ENCODE measurements around the gene ASTL.

The ASTL gene

GRCh38 chr2:96082211-96083063 lies 55.9 kb downstream of the ASTL start:
- intact Hi-C loops (cut with micrococcal nuclease) = no loop called here
- H3K9me3 Mint-ChIP-seq = no peaks in the 10 kb centered on the region
- no peak overlapping the region for H3K4me3 Mint-ChIP-seq
- H3K4me1 Mint-ChIP-seq (ENCODE audit: low read depth) = peaks cover 33% of the 10 kb centered on the region
- H3K36me3 Mint-ChIP-seq (ENCODE audit: low read depth) = no peaks in the 10 kb centered on the region
- H3K27ac Mint-ChIP-seq = peak overlapping the region; percentile 67
- peaks cover 14% of the 10 kb centered on the region for H3K27me3 Mint-ChIP-seq

GRCh38 chr2:96081042-96081441 lies 57.3 kb downstream of the ASTL start:
- Mint-ChIP-seq H3K4me3 (no peak overlapping the region), H3K9me3 (no peaks in the 10 kb centered on the region), H3K36me3 (ENCODE audit: low read depth) (no peaks in the 10 kb centered on the region), H3K4me1 (ENCODE audit: low read depth) (peaks cover 33% of the 10 kb centered on the region), H3K27me3 (peaks cover 18% of the 10 kb centered on the region), H3K27ac (no peak overlapping the region)
- intact Hi-C loops (cut with micrococcal nuclease) = no loop called here

- no peak overlapping the region for H3K27ac Mint-ChIP-seq
- H3K27me3 Mint-ChIP-seq = peaks cover 36% of the 10 kb centered on the region
- intact Hi-C loops (cut with micrococcal nuclease) = no loop called here
- H3K4me1 Mint-ChIP-seq (ENCODE audit: low read depth) = no peaks in the 10 kb centered on the region
- H3K36me3 Mint-ChIP-seq (ENCODE audit: low read depth) = no peaks in the 10 kb centered on the region
- no peaks in the 10 kb centered on the region for H3K9me3 Mint-ChIP-seq
- H3K4me3 Mint-ChIP-seq = no peak overlapping the region
Measured at GRCh38 chr2:96075199-96075771, 63.0 kb downstream of the ASTL start.

GRCh38 chr2:96074156-96074555 lies 64.1 kb downstream of the ASTL start:
- no peaks in the 10 kb centered on the region for H3K4me1 Mint-ChIP-seq (ENCODE audit: low read depth)
- H3K9me3 Mint-ChIP-seq = no peaks in the 10 kb centered on the region
- no peak overlapping the region for H3K4me3 Mint-ChIP-seq

GRCh38 chr2:96073170-96073775 lies 65.0 kb downstream of the ASTL start:
- Mint-ChIP-seq H3K27me3 (peaks cover 31% of the 10 kb centered on the region), H3K36me3 (ENCODE audit: low read depth) (no peaks in the 10 kb centered on the region), H3K4me1 (ENCODE audit: low read depth) (no peaks in the 10 kb centered on the region), H3K4me3 (no peak overlapping the region), H3K9me3 (no peaks in the 10 kb centered on the region), H3K27ac (no peak overlapping the region)
- intact Hi-C loops (cut with micrococcal nuclease) = no loop called here

More at GRCh38 chr2:96074156-96074555, 64.1 kb downstream of the ASTL start:
- H3K36me3 Mint-ChIP-seq (ENCODE audit: low read depth) = no peaks in the 10 kb centered on the region
- no peak overlapping the region for H3K27ac Mint-ChIP-seq
- H3K27me3 Mint-ChIP-seq = peaks cover 33% of the 10 kb centered on the region
- intact Hi-C loops (cut with micrococcal nuclease) = no loop called here

All from dendritic cell treated with granulocyte-macrophage colony-stimulating factor and Interleukin-4, amounts not matched to agents 40 ng/mL and 50 ng/mL, for 4 days (primary cell).